Esophagus muscularis mucosa (tissue), 4 donors: ENCODE results near the gene CACNA1S. TPM values are rescaled to one million over a fixed set of nuclear protein-coding genes. Genes with fewer than 3 reads are reported as not detected.

Experiments used
- DNase-seq: peaks from one replicate; pipeline ENCODE4 v3.0.0-alpha.2; 2017; ENCODE audit errors: extremely low spot score
- H3K27ac ChIP-seq, 4 donors: fragments of 200-600 bp; sonication (generic); replicated peaks in 1 of 4; 1 replicate in 3 of 4; 2 replicates in 1 of 4; pipeline ENCODE4 v1.5.1; 2016 to 2019; ENCODE audit warnings: mild to moderate bottlenecking in 1 of 4
- H3K27me3 ChIP-seq, 4 donors: fragments of 200-600 bp; sonication (generic); one replicate each; pipeline versions ENCODE4 v1.5.1 to v1.6.0; 2016 to 2019
- H3K36me3 ChIP-seq, 4 donors: fragments of 200-600 bp; sonication (generic); one replicate each; pipeline ENCODE4 v1.5.1; 2016 to 2019
- H3K4me1 ChIP-seq, 4 donors: fragments of 200-600 bp; sonication (generic); one replicate each; pipeline ENCODE4 v1.5.1; 2016 to 2019
- H3K4me3 ChIP-seq, 4 donors: fragments of 200-600 bp; sonication (generic); 1 replicate in 2 of 4; 2 replicates in 2 of 4; pipeline ENCODE4 v1.5.1; 2016 to 2019; ENCODE audit warnings: mild to moderate bottlenecking in 4 of 4, moderate library complexity in 1 of 4
- H3K9me3 ChIP-seq, 4 donors: fragments of 200-600 bp; sonication (generic); 1 replicate in 3 of 4; 2 replicates in 1 of 4; pipeline ENCODE4 v1.5.1; 2016 to 2019
- CTCF ChIP-seq, 3 experiments: fragments of 200-600 bp in 2 of 3; fragments of 450-650 bp in 1 of 3; sonication (generic) in 2 of 3; IDR thresholded peaks; one replicate each; pipeline ENCODE4 v1.5.1; 2017 to 2019; ENCODE audit warnings: antibody characterized with exemption in 3 of 3, mild to moderate bottlenecking in 2 of 3, moderate library complexity in 1 of 3
- EP300 ChIP-seq: sonication (generic); formaldehyde crosslinking; IDR thresholded peaks from one replicate; pipeline ENCODE4 v1.6.1; 2017; ENCODE audit warnings: antibody characterized with exemption
- POLR2A ChIP-seq: fragments of 450-650 bp; IDR thresholded peaks from one replicate; pipeline ENCODE4 v1.6.1; 2017; ENCODE audit warnings: antibody characterized with exemption, moderate library complexity, mild to moderate bottlenecking, low read depth
- POLR2AphosphoS5 ChIP-seq, 2 donors: sonication (generic); formaldehyde crosslinking; IDR thresholded peaks; one replicate each; pipeline ENCODE4 v1.6.1; 2017; ENCODE audit warnings: antibody characterized with exemption in 2 of 2
- WGBS: methylation state at CpG from one replicate; pipeline ENCODE4 v1.1.5; 2018; 5-methylcytosine and 5-hydroxymethylcytosine counted together
- intact Hi-C: fragments of 100-400 bp; cut with DNase I; formaldehyde crosslinking; loops from one replicate; pipeline ENCODE4 v1.15.1; 2023
- total RNA-seq, 4 donors: library from RNA; depleted of rRNA; stranded (reverse); fragments of >200 nt; gene quantifications; one replicate each; pipeline versions ENCODE4 v1.1.0 to v1.2.1, GENCODE V29; 2016

The CACNA1S gene
- total RNA-seq, 4 donors from 2014 or later: not detected

- TF ChIP-seq CTCF (IDR thresholded peaks at IDR 0.05): no peak
- TF ChIP-seq EP300: no peak
- TF ChIP-seq POLR2A: no peak
- TF ChIP-seq POLR2AphosphoS5 (IDR thresholded peaks at IDR 0.05): no peak
- no peaks in the 10 kb centered on the region for H3K36me3 ChIP-seq
- H3K4me3 ChIP-seq: no peak overlapping the region
- H3K27ac ChIP-seq: no peak overlapping the region
- no peaks in the 10 kb centered on the region for H3K4me1 ChIP-seq
- no peaks in the 10 kb centered on the region for H3K27me3 ChIP-seq
- intact Hi-C loops: no loop called here
- DNase-seq: no peak
- H3K9me3 ChIP-seq: no peaks in the 10 kb centered on the region
- WGBS: 74% methylated on average over 12 of the region's 12 CpGs
These were observed 75.9 kb downstream of the CACNA1S start for GRCh38 chr1:201036188-201036842.

GRCh38 chr1:201034671-201035070 lies 77.6 kb downstream of the CACNA1S start:
- Histone ChIP-seq H3K4me3 (no peak overlapping the region), H3K4me1 (peaks cover 0 to 6% (median 3%) of the 10 kb centered on the region in 4 donors), H3K36me3 (no peaks in the 10 kb centered on the region), H3K27me3 (no peaks in the 10 kb centered on the region), H3K27ac (no peak overlapping the region), H3K9me3 (no peaks in the 10 kb centered on the region)
- TF ChIP-seq POLR2AphosphoS5 (IDR thresholded peaks at IDR 0.05) (no peak), CTCF (IDR thresholded peaks at IDR 0.05) (no peak), POLR2A (no peak), EP300 (no peak)
- no peak for DNase-seq
- 80% methylated on average over 4 of the region's 4 CpGs for WGBS
- intact Hi-C loops: no loop called here

GRCh38 chr1:201032408-201032807 lies 79.8 kb downstream of the CACNA1S start:
- WGBS: 100% methylated on average over 1 of the region's 1 CpG
- TF ChIP-seq POLR2A (no peak), CTCF (IDR thresholded peaks at IDR 0.05) (no peak), EP300 (no peak), POLR2AphosphoS5 (IDR thresholded peaks at IDR 0.05) (no peak)
- H3K36me3 ChIP-seq: no peaks in the 10 kb centered on the region
- H3K27me3 ChIP-seq: no peaks in the 10 kb centered on the region
- intact Hi-C loops: no loop called here
- H3K27ac ChIP-seq: no peak overlapping the region
- DNase-seq: no peak
- peaks cover 10 to 29% (median 25%) of the 10 kb centered on the region in 4 donors for H3K4me1 ChIP-seq
- H3K9me3 ChIP-seq: no peaks in the 10 kb centered on the region
- H3K4me3 ChIP-seq: no peak overlapping the region

- Histone ChIP-seq H3K9me3 (no peaks in the 10 kb centered on the region), H3K27me3 (no peaks in the 10 kb centered on the region), H3K36me3 (no peaks in the 10 kb centered on the region), H3K4me1 (peaks cover 29 to 62% (median 57%) of the 10 kb centered on the region in 4 donors), H3K4me3 (no peak overlapping the region), H3K27ac (peak overlapping the region; percentile 42 to 77 (median 50))
- intact Hi-C loops: no loop called here
- DNase-seq: no peak
- no peak for TF ChIP-seq EP300
- peak; percentile 30 to 56 for TF ChIP-seq POLR2AphosphoS5 (IDR thresholded peaks at IDR 0.05)
- 63% methylated on average over 7 of the region's 7 CpGs for WGBS
These were observed 83.8 kb downstream of the CACNA1S start for GRCh38 chr1:201028461-201028889.

GRCh38 chr1:201026836-201027235 lies 85.4 kb downstream of the CACNA1S start:
- H3K27ac ChIP-seq: peak overlapping the region; percentile 31 to 77 (median 46)
- H3K36me3 ChIP-seq: no peaks in the 10 kb centered on the region
- no peak for TF ChIP-seq EP300
- TF ChIP-seq POLR2A: no peak
- TF ChIP-seq POLR2AphosphoS5 (IDR thresholded peaks at IDR 0.05): no peak
- TF ChIP-seq CTCF (IDR thresholded peaks at IDR 0.05): no peak
- no peaks in the 10 kb centered on the region for H3K9me3 ChIP-seq
- intact Hi-C loops: no loop called here
- H3K4me3 ChIP-seq: no peak overlapping the region
- peaks cover 0 to 6% (median 0%) of the 10 kb centered on the region in 4 donors for H3K27me3 ChIP-seq
- no peak for DNase-seq
- 26% methylated on average over 3 of the region's 3 CpGs for WGBS
- peaks cover 40 to 76% (median 71%) of the 10 kb centered on the region in 4 donors for H3K4me1 ChIP-seq
